ENCODE data around the gene PRSS57. TPM values are rescaled to one million over a fixed set of nuclear protein-coding genes. Genes with fewer than 3 reads are reported as not detected.
A peak's percentile ranks its signal among the peaks of the same experiment; 100 is the strongest.

Gene PRSS57
- total and polyA plus RNA-seq, 2 of the 13 experiments (the other 11 are each of a cell fraction or from before 2014, with no cell fraction given) = 0.12 TPM; not detected in 1

DNA sequence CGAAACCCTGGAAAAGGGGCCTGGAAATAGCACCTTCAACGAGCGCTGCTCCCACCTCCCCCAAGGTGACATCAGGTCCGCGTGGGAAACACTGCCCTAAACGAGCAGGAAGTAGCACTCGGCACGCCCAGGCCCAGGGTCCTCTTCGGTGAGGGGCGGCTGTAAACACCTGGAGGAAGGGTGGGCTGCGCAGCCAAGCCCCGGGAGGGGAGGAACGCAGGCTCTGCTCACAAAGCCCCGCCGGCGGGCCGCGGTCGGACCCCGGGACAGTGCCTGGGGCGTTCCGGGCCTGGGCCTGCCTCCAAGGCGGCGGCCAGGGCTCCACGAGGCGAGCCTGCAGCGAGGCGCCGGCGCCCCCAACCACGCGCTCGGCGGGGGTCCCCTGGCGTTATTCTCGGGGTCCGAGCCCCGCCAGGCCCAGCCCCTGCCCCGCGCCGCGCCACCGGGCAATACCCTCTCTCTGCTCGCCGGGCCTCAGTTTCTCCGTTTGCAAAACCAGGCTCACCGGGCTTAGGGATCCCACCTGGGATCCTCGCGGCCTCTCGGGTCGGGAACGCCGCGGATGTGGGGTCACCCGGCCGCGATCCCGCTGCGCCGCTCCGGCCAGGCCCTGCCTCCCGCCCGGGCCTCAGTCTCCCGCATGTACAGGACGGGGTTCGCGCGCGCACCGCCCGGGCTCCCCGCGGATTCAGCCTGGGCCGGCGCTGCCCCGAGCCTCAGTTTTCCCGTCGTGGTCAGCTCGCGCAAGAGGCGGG lies 32.9 kb downstream of the PRSS57 start (continued):
- TF ChIP-seq, protein P1, sequence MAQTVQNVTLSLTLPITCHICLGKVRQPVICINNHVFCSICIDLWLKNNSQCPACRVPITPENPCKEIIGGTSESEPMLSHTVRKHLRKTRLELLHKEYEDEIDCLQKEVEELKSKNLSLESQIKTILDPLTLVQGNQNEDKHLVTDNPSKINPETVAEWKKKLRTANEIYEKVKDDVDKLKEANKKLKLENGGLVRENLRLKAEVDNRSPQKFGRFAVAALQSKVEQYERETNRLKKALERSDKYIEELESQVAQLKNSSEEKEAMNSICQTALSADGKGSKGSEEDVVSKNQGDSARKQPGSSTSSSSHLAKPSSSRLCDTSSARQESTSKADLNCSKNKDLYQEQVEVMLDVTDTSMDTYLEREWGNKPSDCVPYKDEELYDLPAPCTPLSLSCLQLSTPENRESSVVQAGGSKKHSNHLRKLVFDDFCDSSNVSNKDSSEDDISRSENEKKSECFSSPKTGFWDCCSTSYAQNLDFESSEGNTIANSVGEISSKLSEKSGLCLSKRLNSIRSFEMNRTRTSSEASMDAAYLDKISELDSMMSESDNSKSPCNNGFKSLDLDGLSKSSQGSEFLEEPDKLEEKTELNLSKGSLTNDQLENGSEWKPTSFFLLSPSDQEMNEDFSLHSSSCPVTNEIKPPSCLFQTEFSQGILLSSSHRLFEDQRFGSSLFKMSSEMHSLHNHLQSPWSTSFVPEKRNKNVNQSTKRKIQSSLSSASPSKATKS (CRISPR knock-in tag; IDR thresholded peaks at IDR 0.05) = no peak; the same call in 1 of the 2 replicates
- TF ChIP-seq MAFG (CRISPR knock-in tag; IDR thresholded peaks at IDR 0.05) = no peak
- no peak for TF ChIP-seq FUBP1 (CRISPR knock-in tag; IDR thresholded peaks at IDR 0.05; ENCODE audit: borderline replicate concordance)
- no peak for TF ChIP-seq ZNF382 (CRISPR knock-in tag; IDR thresholded peaks at IDR 0.05; ENCODE audit: borderline replicate concordance)
- TF ChIP-seq FOSL1 (CRISPR knock-in tag; IDR thresholded peaks at IDR 0.05; ENCODE audit: borderline replicate concordance) = 0 out of 2 replicates have a peak, but pooled peaks have one; percentile 4
- TF ChIP-seq NR1H2 (CRISPR knock-in tag; IDR thresholded peaks at IDR 0.05; ENCODE audit: borderline replicate concordance, low read depth) = no peak
- TF ChIP-seq ZEB1 (IDR thresholded peaks at IDR 0.05; ENCODE audit: insufficient replicate concordance, low read depth) = no peak
- TF ChIP-seq ZZZ3 (CRISPR knock-in tag; IDR thresholded peaks at IDR 0.05; ENCODE audit: borderline replicate concordance) = no peak
- peak; percentile 6; the same call in 1 of the 2 replicates for TF ChIP-seq HES4 (CRISPR knock-in tag; IDR thresholded peaks at IDR 0.05; ENCODE audit: borderline replicate concordance)
- TF ChIP-seq, protein P2, sequence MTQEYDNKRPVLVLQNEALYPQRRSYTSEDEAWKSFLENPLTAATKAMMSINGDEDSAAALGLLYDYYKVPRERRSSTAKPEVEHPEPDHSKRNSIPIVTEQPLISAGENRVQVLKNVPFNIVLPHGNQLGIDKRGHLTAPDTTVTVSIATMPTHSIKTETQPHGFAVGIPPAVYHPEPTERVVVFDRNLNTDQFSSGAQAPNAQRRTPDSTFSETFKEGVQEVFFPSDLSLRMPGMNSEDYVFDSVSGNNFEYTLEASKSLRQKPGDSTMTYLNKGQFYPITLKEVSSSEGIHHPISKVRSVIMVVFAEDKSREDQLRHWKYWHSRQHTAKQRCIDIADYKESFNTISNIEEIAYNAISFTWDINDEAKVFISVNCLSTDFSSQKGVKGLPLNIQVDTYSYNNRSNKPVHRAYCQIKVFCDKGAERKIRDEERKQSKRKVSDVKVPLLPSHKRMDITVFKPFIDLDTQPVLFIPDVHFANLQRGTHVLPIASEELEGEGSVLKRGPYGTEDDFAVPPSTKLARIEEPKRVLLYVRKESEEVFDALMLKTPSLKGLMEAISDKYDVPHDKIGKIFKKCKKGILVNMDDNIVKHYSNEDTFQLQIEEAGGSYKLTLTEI (CRISPR knock-in tag; conservative IDR thresholded peaks at IDR 0.05) = no peak
- TF ChIP-seq ZFP36 (IDR thresholded peaks at IDR 0.05; ENCODE audit: borderline replicate concordance, low read depth, low read length, partially characterized antibody) = no peak
- no peak for TF ChIP-seq ZNF720 (CRISPR knock-in tag; IDR thresholded peaks at IDR 0.05)
- TF ChIP-seq KDM6A (CRISPR knock-in tag; IDR thresholded peaks at IDR 0.05; ENCODE audit: low read depth) = no peak
- no peak for TF ChIP-seq ZNF782 (CRISPR knock-in tag; IDR thresholded peaks at IDR 0.05; ENCODE audit: borderline replicate concordance)
- TF ChIP-seq TCF7 (IDR thresholded peaks at IDR 0.05; ENCODE audit: low read depth) = no peak
- TF ChIP-seq ZNF574 (CRISPR knock-in tag; IDR thresholded peaks at IDR 0.05) = peak; percentile 6; the same call in 1 of the 2 replicates
- no peak for TF ChIP-seq HMG20B (CRISPR knock-in tag; conservative IDR thresholded peaks at IDR 0.05)
- TF ChIP-seq NCOA5 (CRISPR knock-in tag; IDR thresholded peaks at IDR 0.05) = no peak
- TF ChIP-seq GATAD1 (CRISPR knock-in tag; IDR thresholded peaks at IDR 0.05) = 0 out of 2 replicates have a peak, but pooled peaks have one; percentile 27
- no peak for TF ChIP-seq BCL6 (CRISPR knock-in tag; IDR thresholded peaks at IDR 0.05)
- no peak for TF ChIP-seq ZNF33B (CRISPR knock-in tag; IDR thresholded peaks at IDR 0.05)

All from HepG2 (cell line).